ENCODE data around the gene TULP4.
"Not testable (repeated sequence)": the region's sequence is repeated elsewhere in the genome, so short reads cannot be mapped to it uniquely, and the experiment has no call there.

TULP4 gene

GRCh38 chr6:158475344-158476302 is 163.4 kb downstream of the TULP4 start:
- H3K79me2 ChIP-seq (ENCODE audit: control insufficient read depth, insufficient read depth, low read length, poor library complexity): no peaks in the 10 kb centered on the region
- no peak overlapping the region for H4K12ac ChIP-seq (ENCODE audit: low read depth, low read length)
- H3K9ac ChIP-seq (ENCODE audit: low read length): no peak overlapping the region
- H3K4ac ChIP-seq (ENCODE audit: low read depth, low read length): no peak overlapping the region
- no peaks in the 10 kb centered on the region for H3K27me3 ChIP-seq (ENCODE audit: insufficient read depth, low read length)
- no peaks in the 10 kb centered on the region for H3K79me1 ChIP-seq (ENCODE audit: low read length)
- H3K14ac ChIP-seq (ENCODE audit: low read length): no peak overlapping the region
- no peak overlapping the region for H3K27ac ChIP-seq (ENCODE audit: low read depth, low read length)
- peaks cover 3% of the 10 kb centered on the region for H3K9me3 ChIP-seq (ENCODE audit: insufficient read depth, low read depth, low read length)
- peak overlapping the region; percentile 29 for H3K18ac ChIP-seq (ENCODE audit: low read length)
- no peak overlapping the region for H2BK5ac ChIP-seq (ENCODE audit: low read depth, low read length, poor library complexity)
- H2BK12ac ChIP-seq (ENCODE audit: low read length): no peak overlapping the region
- H3K23ac ChIP-seq (ENCODE audit: low read length): no peak overlapping the region
- no peak overlapping the region for H3K4me2 ChIP-seq (ENCODE audit: low read length)
- H2BK120ac ChIP-seq (ENCODE audit: insufficient read depth, low read length, poor library complexity): no peak overlapping the region
- no peak overlapping the region for H4K8ac ChIP-seq (ENCODE audit: low read depth, low read length)
- no peak overlapping the region for H4K91ac ChIP-seq (ENCODE audit: low read depth, low read length)
- H2AFZ ChIP-seq (ENCODE audit: insufficient read depth, low read length, poor library complexity): no peak overlapping the region
- no CpG with 5 or more reads among the region's 15 CpGs for WGBS (ENCODE audit: extremely low coverage, insufficient coverage, insufficient read length)
- H3K36me3 ChIP-seq (ENCODE audit: control insufficient read depth in 1 of 2, insufficient read depth in 2 of 2, low read length in 2 of 2): peaks cover 14 to 19% of the 10 kb centered on the region in 2 experiments
- H2AK5ac ChIP-seq (ENCODE audit: low read length): no peak overlapping the region
- H3K4me1 ChIP-seq (ENCODE audit: control insufficient read depth in 1 of 2, insufficient read depth in 2 of 2, low read length in 2 of 2): peaks cover 0 to 5% of the 10 kb centered on the region in 2 experiments
- DNase-seq: no peak
- no peak overlapping the region for H3K4me3 ChIP-seq (ENCODE audit: low read depth, low read length)

- no peak overlapping the region for H3K14ac ChIP-seq (ENCODE audit: low read length)
- peaks cover 3% of the 10 kb centered on the region for H3K9me3 ChIP-seq (ENCODE audit: insufficient read depth, low read depth, low read length)
- H3K79me1 ChIP-seq (ENCODE audit: low read length): no peaks in the 10 kb centered on the region
- H2AK5ac ChIP-seq (ENCODE audit: low read length): no peak overlapping the region
- H4K8ac ChIP-seq (ENCODE audit: low read depth, low read length): no peak overlapping the region
- H3K36me3 ChIP-seq (ENCODE audit: control insufficient read depth in 1 of 2, insufficient read depth in 2 of 2, low read length in 2 of 2): peaks cover 20 to 27% of the 10 kb centered on the region in 2 experiments
- no peak overlapping the region for H3K4ac ChIP-seq (ENCODE audit: low read depth, low read length)
- no peak for DNase-seq
- H3K23ac ChIP-seq (ENCODE audit: low read length): no peak overlapping the region
- no peak overlapping the region for H3K27ac ChIP-seq (ENCODE audit: low read depth, low read length)
- no peaks in the 10 kb centered on the region for H3K27me3 ChIP-seq (ENCODE audit: insufficient read depth, low read length)
- H2BK120ac ChIP-seq (ENCODE audit: insufficient read depth, low read length, poor library complexity): no peak overlapping the region
- no peak overlapping the region for H2BK12ac ChIP-seq (ENCODE audit: low read length)
- H3K4me3 ChIP-seq (ENCODE audit: low read depth, low read length): no peak overlapping the region
- no peak overlapping the region for H4K12ac ChIP-seq (ENCODE audit: low read depth, low read length)
- H2AFZ ChIP-seq (ENCODE audit: insufficient read depth, low read length, poor library complexity): no peak overlapping the region
- no peak overlapping the region for H3K4me2 ChIP-seq (ENCODE audit: low read length)
- H3K9ac ChIP-seq (ENCODE audit: low read length): no peak overlapping the region
- no peak overlapping the region for H2BK5ac ChIP-seq (ENCODE audit: low read depth, low read length, poor library complexity)
- no peak overlapping the region for H4K91ac ChIP-seq (ENCODE audit: low read depth, low read length)
- no CpG with 5 or more reads among the region's 12 CpGs for WGBS (ENCODE audit: extremely low coverage, insufficient coverage, insufficient read length)
- no peak overlapping the region for H3K18ac ChIP-seq (ENCODE audit: low read length)
- H3K79me2 ChIP-seq (ENCODE audit: control insufficient read depth, insufficient read depth, low read length, poor library complexity): no peaks in the 10 kb centered on the region
- H3K4me1 ChIP-seq (ENCODE audit: control insufficient read depth in 1 of 2, insufficient read depth in 2 of 2, low read length in 2 of 2): peaks cover 0 to 5% of the 10 kb centered on the region in 2 experiments
Observed at GRCh38 chr6:158476389-158476788, 164.1 kb downstream of the TULP4 start.

GRCh38 chr6:158477722-158478121 is 165.5 kb downstream of the TULP4 start:
- H4K91ac ChIP-seq (ENCODE audit: low read depth, low read length); H3K23ac ChIP-seq (ENCODE audit: low read length); H3K79me2 ChIP-seq (ENCODE audit: control insufficient read depth, insufficient read depth, low read length, poor library complexity); H2BK120ac ChIP-seq (ENCODE audit: insufficient read depth, low read length, poor library complexity); DNase-seq; H2BK12ac ChIP-seq (ENCODE audit: low read length); H3K18ac ChIP-seq (ENCODE audit: low read length); H3K9me3 ChIP-seq (ENCODE audit: insufficient read depth, low read depth, low read length); H3K4me2 ChIP-seq (ENCODE audit: low read length); H2BK5ac ChIP-seq (ENCODE audit: low read depth, low read length, poor library complexity); H4K12ac ChIP-seq (ENCODE audit: low read depth, low read length); H3K14ac ChIP-seq (ENCODE audit: low read length); H4K8ac ChIP-seq (ENCODE audit: low read depth, low read length); H2AFZ ChIP-seq (ENCODE audit: insufficient read depth, low read length, poor library complexity); H3K4me3 ChIP-seq (ENCODE audit: low read depth, low read length); H2AK5ac ChIP-seq (ENCODE audit: low read length); H3K79me1 ChIP-seq (ENCODE audit: low read length); H3K27me3 ChIP-seq (ENCODE audit: insufficient read depth, low read length); H3K27ac ChIP-seq (ENCODE audit: low read depth, low read length); H3K4ac ChIP-seq (ENCODE audit: low read depth, low read length); H3K9ac ChIP-seq (ENCODE audit: low read length); H3K4me1 ChIP-seq (ENCODE audit: control insufficient read depth in 1 of 2, insufficient read depth in 2 of 2, low read length in 2 of 2): not testable (repeated sequence)
- peaks cover 26 to 37% of the 10 kb centered on the region in 2 experiments for H3K36me3 ChIP-seq (ENCODE audit: control insufficient read depth in 1 of 2, insufficient read depth in 2 of 2, low read length in 2 of 2)
- no CpG with 5 or more reads among the region's 4 CpGs for WGBS (ENCODE audit: extremely low coverage, insufficient coverage, insufficient read length)

- H3K27ac ChIP-seq (ENCODE audit: low read depth, low read length): no peak overlapping the region
- H4K12ac ChIP-seq (ENCODE audit: low read depth, low read length): no peak overlapping the region
- H2BK120ac ChIP-seq (ENCODE audit: insufficient read depth, low read length, poor library complexity): no peak overlapping the region
- no CpG with 5 or more reads among the region's 20 CpGs for WGBS (ENCODE audit: extremely low coverage, insufficient coverage, insufficient read length)
- no peak overlapping the region for H2BK12ac ChIP-seq (ENCODE audit: low read length)
- no peaks in the 10 kb centered on the region for H3K27me3 ChIP-seq (ENCODE audit: insufficient read depth, low read length)
- peaks cover 32 to 44% of the 10 kb centered on the region in 2 experiments for H3K36me3 ChIP-seq (ENCODE audit: control insufficient read depth in 1 of 2, insufficient read depth in 2 of 2, low read length in 2 of 2)
- no peak overlapping the region for H3K4ac ChIP-seq (ENCODE audit: low read depth, low read length)
- H3K79me2 ChIP-seq (ENCODE audit: control insufficient read depth, insufficient read depth, low read length, poor library complexity): no peaks in the 10 kb centered on the region
- no peak overlapping the region for H2BK5ac ChIP-seq (ENCODE audit: low read depth, low read length, poor library complexity)
- H3K4me3 ChIP-seq (ENCODE audit: low read depth, low read length): no peak overlapping the region
- peaks cover 3% of the 10 kb centered on the region for H3K9me3 ChIP-seq (ENCODE audit: insufficient read depth, low read depth, low read length)
- no peaks in the 10 kb centered on the region for H3K79me1 ChIP-seq (ENCODE audit: low read length)
- H3K18ac ChIP-seq (ENCODE audit: low read length): no peak overlapping the region
- no peak overlapping the region for H3K14ac ChIP-seq (ENCODE audit: low read length)
- no peak overlapping the region for H3K4me2 ChIP-seq (ENCODE audit: low read length)
- H4K8ac ChIP-seq (ENCODE audit: low read depth, low read length): no peak overlapping the region
- no peak overlapping the region for H2AK5ac ChIP-seq (ENCODE audit: low read length)
- H3K4me1 ChIP-seq (ENCODE audit: control insufficient read depth in 1 of 2, insufficient read depth in 2 of 2, low read length in 2 of 2): peaks cover 0 to 2% of the 10 kb centered on the region in 2 experiments
- no peak overlapping the region for H2AFZ ChIP-seq (ENCODE audit: insufficient read depth, low read length, poor library complexity)
- H3K23ac ChIP-seq (ENCODE audit: low read length): no peak overlapping the region
- no peak overlapping the region for H3K9ac ChIP-seq (ENCODE audit: low read length)
- no peak overlapping the region for H4K91ac ChIP-seq (ENCODE audit: low read depth, low read length)
- DNase-seq: no peak
Observed at GRCh38 chr6:158480989-158481388, 168.7 kb downstream of the TULP4 start.
